ENCODE measurements around the gene RNASE4.
A peak's percentile ranks its signal among the peaks of the same experiment; 100 is the strongest.
"Not testable (repeated sequence)": the region's sequence is repeated elsewhere in the genome, so short reads cannot be mapped to it uniquely, and the experiment has no call there.

Gene RNASE4

GRCh38 chr14:20683891-20684661 is at the start of gene RNASE4:
TSS of gene RNASE4 (plus strand) at chr14:20684560. CDS start at chr14:20699372, 14,812 bp downstream.
- H3K27ac Mint-ChIP-seq = peak within 1 kb of the TSS in 1 of 3 experiments; percentile 89
- no peaks in the 10 kb centered on the region for H3K9me3 Mint-ChIP-seq
- TF ChIP-seq CTCF (IDR thresholded peaks at IDR 0.05; ENCODE audit: unreplicated experiment in 3 of 3) = no peak
- H3K36me3 Mint-ChIP-seq (ENCODE audit: low read depth) = no peaks in the 10 kb centered on the region
- H3K27me3 Mint-ChIP-seq (ENCODE audit: low read depth) = peaks cover 3% of the 10 kb centered on the region
- peaks cover 14% of the 10 kb centered on the region for H3K4me1 Mint-ChIP-seq
- H3K4me3 Mint-ChIP-seq = no peak within 1 kb of the TSS

GRCh38 chr14:20641591-20641990 is 42.8 kb upstream of the RNASE4 start, which contains the start of gene OR6S1:
TSS of gene OR6S1 (minus strand) at chr14:20641691. CDS start at chr14:20641691, 0 bp downstream.
- no peak within 1 kb of the TSS for H3K27ac Mint-ChIP-seq
- no peaks in the 10 kb centered on the region for H3K9me3 Mint-ChIP-seq
- no peak within 1 kb of the TSS for H3K4me3 Mint-ChIP-seq
- H3K4me1 Mint-ChIP-seq = no peaks in the 10 kb centered on the region
- H3K36me3 Mint-ChIP-seq (ENCODE audit: low read depth) = no peaks in the 10 kb centered on the region
- H3K27me3 Mint-ChIP-seq (ENCODE audit: low read depth) = peaks cover 70% of the 10 kb centered on the region
- no peak for TF ChIP-seq CTCF (IDR thresholded peaks at IDR 0.05; ENCODE audit: unreplicated experiment in 3 of 3)

GRCh38 chr14:20642182-20642581 is 42.2 kb upstream of the RNASE4 start:
- Mint-ChIP-seq H3K4me1 (no peaks in the 10 kb centered on the region), H3K27me3 (ENCODE audit: low read depth) (peaks cover 66% of the 10 kb centered on the region), H3K9me3 (no peaks in the 10 kb centered on the region), H3K36me3 (ENCODE audit: low read depth) (no peaks in the 10 kb centered on the region), H3K4me3 (no peak overlapping the region), H3K27ac (no peak overlapping the region)
- TF ChIP-seq CTCF (IDR thresholded peaks at IDR 0.05; ENCODE audit: unreplicated experiment in 3 of 3) = no peak

- not testable (repeated sequence) for H3K9me3 Mint-ChIP-seq; H3K36me3 Mint-ChIP-seq (ENCODE audit: low read depth); H3K4me1 Mint-ChIP-seq; H3K27ac Mint-ChIP-seq; H3K4me3 Mint-ChIP-seq
- H3K27me3 Mint-ChIP-seq (ENCODE audit: low read depth) = peaks cover 65% of the 10 kb centered on the region
Measured at GRCh38 chr14:20642755-20643154, 41.6 kb upstream of the RNASE4 start.

- Mint-ChIP-seq H3K27ac (no peak overlapping the region), H3K36me3 (ENCODE audit: low read depth) (no peaks in the 10 kb centered on the region), H3K9me3 (no peaks in the 10 kb centered on the region), H3K4me3 (no peak overlapping the region), H3K27me3 (ENCODE audit: low read depth) (peaks cover 55% of the 10 kb centered on the region), H3K4me1 (no peaks in the 10 kb centered on the region)
- no peak for TF ChIP-seq CTCF (IDR thresholded peaks at IDR 0.05; ENCODE audit: unreplicated experiment in 3 of 3)
Measured at GRCh38 chr14:20644520-20644919, 39.8 kb upstream of the RNASE4 start.

- Mint-ChIP-seq H3K36me3 (ENCODE audit: low read depth) (no peaks in the 10 kb centered on the region), H3K27me3 (ENCODE audit: low read depth) (peaks cover 59% of the 10 kb centered on the region), H3K4me1 (no peaks in the 10 kb centered on the region), H3K27ac (no peak overlapping the region), H3K9me3 (no peaks in the 10 kb centered on the region), H3K4me3 (no peak overlapping the region)
- TF ChIP-seq CTCF (IDR thresholded peaks at IDR 0.05; ENCODE audit: unreplicated experiment in 3 of 3) = no peak
Measured at GRCh38 chr14:20645481-20645880, 38.9 kb upstream of the RNASE4 start.

All from nephron (organoid).